ENCODE data around the gene ADARB2. TPM values are rescaled to one million over a fixed set of nuclear protein-coding genes. Genes with fewer than 3 reads are reported as not detected.

ADARB2 gene
- total and polyA plus RNA-seq, 10 of the 15 experiments (the other 5 are each of a cell fraction or from before 2014, with no cell fraction given): 0.02 to 4.1 (median 0.76) TPM

GRCh38 chr10:1491901-1492300, 245.4 kb downstream of the ADARB2 start:
- FAIRE-seq (no peak), ATAC-seq (no peak; the same call in 2 of the 3 replicates), DNase-seq (ENCODE audit: low read depth, low spot score) (no peak)
- Histone ChIP-seq H4K20me1 (ENCODE audit: control insufficient read depth, insufficient read depth) (no peaks in the 10 kb centered on the region), H3K79me2 (ENCODE audit: control insufficient read depth, insufficient read depth, low read length) (no peaks in the 10 kb centered on the region), H3K4me1 (ENCODE audit: control insufficient read depth, insufficient read depth, low read length) (peaks cover 8% of the 10 kb centered on the region), H3K27me3 (replicated peaks in 1 of 2; ENCODE audit: control insufficient read depth in 2 of 2, insufficient read depth in 2 of 2, low read length in 1 of 2) (no peaks in the 10 kb centered on the region), H3K9me3 (replicated peaks; ENCODE audit: control insufficient read depth, insufficient read depth, low read length) (peaks cover 1% of the 10 kb centered on the region; the same call in 2 of the 3 replicates), H3K4me3 (no peak overlapping the region), H3K36me3 (ENCODE audit: control insufficient read depth in 2 of 2, insufficient read depth in 2 of 2, low read length in 1 of 2) (no peaks in the 10 kb centered on the region), H3K9ac (ENCODE audit: control insufficient read depth, insufficient read depth, low read length) (no peak overlapping the region), H3K27ac (ENCODE audit: control insufficient read depth, insufficient read depth) (no peak overlapping the region), H2AFZ (ENCODE audit: control insufficient read depth, low read depth, low read length) (no peak overlapping the region), H3K4me2 (ENCODE audit: control insufficient read depth, insufficient read depth) (no peak overlapping the region)
- no TSS peak for BruUV-seq (replicated peaks)
- in situ Hi-C loops (cut with MboI) (no loop called here), intact Hi-C loops (cut with micrococcal nuclease; ENCODE audit: unreplicated experiment) (no loop called here)
- TF ChIP-seq EP300 (IDR thresholded peaks at IDR 0.05; ENCODE audit: borderline replicate concordance in 1 of 2, control insufficient read depth in 1 of 2, low read depth in 2 of 2, low read length in 2 of 2): no peak
- TF ChIP-seq, protein P1, sequence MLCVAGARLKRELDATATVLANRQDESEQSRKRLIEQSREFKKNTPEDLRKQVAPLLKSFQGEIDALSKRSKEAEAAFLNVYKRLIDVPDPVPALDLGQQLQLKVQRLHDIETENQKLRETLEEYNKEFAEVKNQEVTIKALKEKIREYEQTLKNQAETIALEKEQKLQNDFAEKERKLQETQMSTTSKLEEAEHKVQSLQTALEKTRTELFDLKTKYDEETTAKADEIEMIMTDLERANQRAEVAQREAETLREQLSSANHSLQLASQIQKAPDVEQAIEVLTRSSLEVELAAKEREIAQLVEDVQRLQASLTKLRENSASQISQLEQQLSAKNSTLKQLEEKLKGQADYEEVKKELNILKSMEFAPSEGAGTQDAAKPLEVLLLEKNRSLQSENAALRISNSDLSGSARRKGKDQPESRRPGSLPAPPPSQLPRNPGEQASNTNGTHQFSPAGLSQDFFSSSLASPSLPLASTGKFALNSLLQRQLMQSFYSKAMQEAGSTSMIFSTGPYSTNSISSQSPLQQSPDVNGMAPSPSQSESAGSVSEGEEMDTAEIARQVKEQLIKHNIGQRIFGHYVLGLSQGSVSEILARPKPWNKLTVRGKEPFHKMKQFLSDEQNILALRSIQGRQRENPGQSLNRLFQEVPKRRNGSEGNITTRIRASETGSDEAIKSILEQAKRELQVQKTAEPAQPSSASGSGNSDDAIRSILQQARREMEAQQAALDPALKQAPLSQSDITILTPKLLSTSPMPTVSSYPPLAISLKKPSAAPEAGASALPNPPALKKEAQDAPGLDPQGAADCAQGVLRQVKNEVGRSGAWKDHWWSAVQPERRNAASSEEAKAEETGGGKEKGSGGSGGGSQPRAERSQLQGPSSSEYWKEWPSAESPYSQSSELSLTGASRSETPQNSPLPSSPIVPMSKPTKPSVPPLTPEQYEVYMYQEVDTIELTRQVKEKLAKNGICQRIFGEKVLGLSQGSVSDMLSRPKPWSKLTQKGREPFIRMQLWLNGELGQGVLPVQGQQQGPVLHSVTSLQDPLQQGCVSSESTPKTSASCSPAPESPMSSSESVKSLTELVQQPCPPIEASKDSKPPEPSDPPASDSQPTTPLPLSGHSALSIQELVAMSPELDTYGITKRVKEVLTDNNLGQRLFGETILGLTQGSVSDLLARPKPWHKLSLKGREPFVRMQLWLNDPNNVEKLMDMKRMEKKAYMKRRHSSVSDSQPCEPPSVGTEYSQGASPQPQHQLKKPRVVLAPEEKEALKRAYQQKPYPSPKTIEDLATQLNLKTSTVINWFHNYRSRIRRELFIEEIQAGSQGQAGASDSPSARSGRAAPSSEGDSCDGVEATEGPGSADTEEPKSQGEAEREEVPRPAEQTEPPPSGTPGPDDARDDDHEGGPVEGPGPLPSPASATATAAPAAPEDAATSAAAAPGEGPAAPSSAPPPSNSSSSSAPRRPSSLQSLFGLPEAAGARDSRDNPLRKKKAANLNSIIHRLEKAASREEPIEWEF (IDR thresholded peaks at IDR 0.05; ENCODE audit: insufficient replicate concordance, low read depth, low read length): no peak
- TF ChIP-seq RELA (IDR thresholded peaks at IDR 0.05; ENCODE audit: borderline replicate concordance, partially characterized antibody): no peak
- no peak for TF ChIP-seq EGR1 (IDR thresholded peaks at IDR 0.05; ENCODE audit: borderline replicate concordance in 1 of 2, low read depth in 2 of 2, low read length in 2 of 2)
- TF ChIP-seq SUPT20H (IDR thresholded peaks at IDR 0.05; ENCODE audit: borderline replicate concordance, control insufficient read depth, low read depth, low read length): no peak
- TF ChIP-seq HDAC2 (IDR thresholded peaks at IDR 0.05): no peak
- no peak for TF ChIP-seq YBX1 (IDR thresholded peaks at IDR 0.05)
- no peak for TF ChIP-seq ZNF592 (IDR thresholded peaks at IDR 0.05)
- ChIA-PET POLR2A (interaction anchor here (0.6 kb wide), 1 partner anchor 195 kb away, joined by 8 read pairs; no protein-coding TSS in a partner anchor), CTCF (no interaction called here), SMC1A (ENCODE audit: uncharacterized antibody, unreplicated experiment) (interaction anchor here (0.6 to 1.4 kb wide), 7 partner anchors 9 to 133 kb away, joined by 3 to 8 read pairs (median 4); no protein-coding TSS in a partner anchor), RAD21 (ENCODE audit: unreplicated experiment) (interaction anchor here (1.0 to 1.8 kb wide), 2 partner anchors 27 to 38 kb away, joined by 3 to 4 read pairs; no protein-coding TSS in a partner anchor)
- WGBS (ENCODE audit: insufficient coverage, insufficient replicate concordance, low lambda C conversion rate, missing lambda C conversion rate): 43% methylated on average over 2 of the region's 2 CpGs

Data from GM12878 (cell line).